ENCODE data around the gene RHBDF1.

The RHBDF1 gene

GRCh38 chr16:76535-77272 lies 4.3 kb upstream of the RHBDF1 start:
- peak overlapping the region; percentile 72 to 81 for H3K4me3 ChIP-seq
- H3K4me1 ChIP-seq: peaks cover 13 to 75% (median 67%) of the 10 kb centered on the region in 4 donors
- H3K27me3 ChIP-seq: no peaks in the 10 kb centered on the region
- no peak for TF ChIP-seq CTCF (IDR thresholded peaks at IDR 0.05)
- H3K36me3 ChIP-seq: peaks cover 11 to 20% (median 14%) of the 10 kb centered on the region in 3 donors
- no peaks in the 10 kb centered on the region for H3K9me3 ChIP-seq
- intact Hi-C loops (cut with DNase I; ENCODE audit: low total_unique reads): no loop called here
- H3K27ac ChIP-seq: peak overlapping the region; percentile 98 to 100
- DNase-seq: peak; percentile 88 to 95

GRCh38 chr16:75580-76501 lies 3.4 kb upstream of the RHBDF1 start:
- TF ChIP-seq CTCF (IDR thresholded peaks at IDR 0.05): peak in 1 of 2 experiments; percentile 8
- peaks cover 11 to 14% (median 14%) of the 10 kb centered on the region in 3 donors for H3K36me3 ChIP-seq
- DNase-seq: peak; percentile 91 to 93
- no peaks in the 10 kb centered on the region for H3K9me3 ChIP-seq
- H3K4me3 ChIP-seq: peak overlapping the region in 1 of 2 donors; percentile 72
- peaks cover 13 to 78% (median 70%) of the 10 kb centered on the region in 4 donors for H3K4me1 ChIP-seq
- H3K27me3 ChIP-seq: no peaks in the 10 kb centered on the region
- intact Hi-C loops (cut with DNase I; ENCODE audit: low total_unique reads): no loop called here
- peak overlapping the region; percentile 98 to 100 for H3K27ac ChIP-seq

GRCh38 chr16:74747-75334 lies 2.4 kb upstream of the RHBDF1 start:
- Histone ChIP-seq H3K4me3 (no peak overlapping the region), H3K9me3 (no peaks in the 10 kb centered on the region), H3K27ac (peak overlapping the region; percentile 98 to 100), H3K36me3 (peaks cover 4 to 7% (median 6%) of the 10 kb centered on the region in 3 donors), H3K27me3 (no peaks in the 10 kb centered on the region), H3K4me1 (peaks cover 13 to 78% (median 76%) of the 10 kb centered on the region in 4 donors)
- no peak for TF ChIP-seq CTCF (IDR thresholded peaks at IDR 0.05)
- intact Hi-C loops (cut with DNase I; ENCODE audit: low total_unique reads): no loop called here
- DNase-seq: no peak

- Histone ChIP-seq H3K36me3 (peaks cover 0 to under 1% (median 0%) of the 10 kb centered on the region in 3 donors), H3K9me3 (no peaks in the 10 kb centered on the region), H3K27me3 (no peaks in the 10 kb centered on the region), H3K4me3 (no peak overlapping the region), H3K27ac (peak overlapping the region; percentile 93 to 100), H3K4me1 (peaks cover 13 to 78% (median 76%) of the 10 kb centered on the region in 4 donors)
- intact Hi-C loops (cut with DNase I; ENCODE audit: low total_unique reads): no loop called here
- no peak for TF ChIP-seq CTCF (IDR thresholded peaks at IDR 0.05)
- no peak for DNase-seq
These were observed 1.8 kb upstream of the RHBDF1 start for GRCh38 chr16:74051-74746.

Data from tibial artery (tissue), 4 donors.